Vagina (tissue), 2 donors: Measurements from ENCODE around the gene ALG9.

ENCODE experiments used
- CTCF ChIP-seq, 3 experiments: fragments of 450-650 bp in 2 of 3; fragments of 200-600 bp in 1 of 3; sonication (generic) in 1 of 3; IDR thresholded peaks; one replicate each; pipeline ENCODE4 v1.5.1; 2017 to 2019; ENCODE audit warnings: antibody characterized with exemption in 3 of 3, mild to moderate bottlenecking in 2 of 3, moderate library complexity in 2 of 3
- POLR2A ChIP-seq, 2 donors: fragments of 450-650 bp; IDR thresholded peaks; one replicate each; pipeline ENCODE4 v1.6.1; 2017; ENCODE audit warnings: antibody characterized with exemption in 2 of 2, mild to moderate bottlenecking in 2 of 2, moderate library complexity in 2 of 2
- POLR2AphosphoS5 ChIP-seq, 2 donors: sonication (generic); formaldehyde crosslinking; IDR thresholded peaks; one replicate each; pipeline ENCODE4 v1.9.0; 2017; ENCODE audit warnings: antibody characterized with exemption in 2 of 2, mild to moderate bottlenecking in 2 of 2, low read depth in 1 of 2; ENCODE audit not compliant: insufficient read depth in 1 of 2

DNA sequence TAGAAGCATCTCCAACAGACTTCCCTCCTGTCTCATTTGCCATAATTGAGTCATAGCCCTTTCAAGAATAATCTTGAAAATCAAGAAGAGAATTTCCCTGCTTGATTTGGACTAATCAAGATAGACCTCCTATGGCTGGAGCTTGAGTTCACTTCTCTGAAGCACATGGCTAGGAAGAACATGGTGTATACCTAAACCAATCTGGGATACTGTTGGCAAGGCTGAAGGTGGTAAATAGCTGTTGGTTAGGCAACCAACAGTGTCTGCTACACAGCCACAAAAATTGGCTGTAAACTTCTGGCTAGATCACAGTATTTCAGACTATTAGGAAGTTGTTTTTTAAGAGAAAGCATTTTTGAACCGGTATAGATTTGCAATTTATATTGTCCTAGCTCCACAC is 35.3 kb upstream of the ALG9 start:
- TF ChIP-seq CTCF (IDR thresholded peaks at IDR 0.05) (no peak), POLR2A (IDR thresholded peaks at IDR 0.05) (no peak), POLR2AphosphoS5 (IDR thresholded peaks at IDR 0.05; ENCODE audit: insufficient read depth in 1 of 2, low read depth in 1 of 2) (no peak)
